ENCODE results near the gene C2orf78.
"Not testable (repeated sequence)": the region's sequence is repeated elsewhere in the genome, so short reads cannot be mapped to it uniquely, and the experiment has no call there.

The C2orf78 gene

GRCh38 chr2:73783883-73784282 lies at the start of gene C2orf78:
TSS of gene C2orf78 (plus strand) at chr2:73784183. CDS start at chr2:73784310, 127 bp downstream.
- DNase-seq (ENCODE audit: low read depth, low spot score) = not testable (repeated sequence)

GRCh38 chr2:73736378-73736777 lies 47.6 kb upstream of the C2orf78 start:
- no peak for DNase-seq (ENCODE audit: low read depth, low spot score)

GRCh38 chr2:73736855-73737779 lies 46.9 kb upstream of the C2orf78 start, which contains the start of gene TPRKB:
TSS of gene TPRKB (minus strand) at chr2:73737345. CDS start at chr2:73734569, 2,776 bp downstream.
- DNase-seq (ENCODE audit: low read depth, low spot score) = peak; percentile 98

- no peak for DNase-seq (ENCODE audit: low read depth, low spot score)
Measured at GRCh38 chr2:73739101-73739500, 44.9 kb upstream of the C2orf78 start.

GRCh38 chr2:73740767-73741166 lies 43.2 kb upstream of the C2orf78 start:
- no peak for DNase-seq (ENCODE audit: low read depth, low spot score)

- no peak for DNase-seq (ENCODE audit: low read depth, low spot score)
Measured at GRCh38 chr2:73746015-73746876, 37.7 kb upstream of the C2orf78 start.

- no peak for DNase-seq (ENCODE audit: low read depth, low spot score)
Measured at GRCh38 chr2:73746877-73747208, 37.1 kb upstream of the C2orf78 start.

GRCh38 chr2:73749314-73749713 lies 34.7 kb upstream of the C2orf78 start:
- no peak for DNase-seq (ENCODE audit: low read depth, low spot score)

GRCh38 chr2:73754332-73754731 lies 29.7 kb upstream of the C2orf78 start:
- DNase-seq (ENCODE audit: low read depth, low spot score) = not testable (repeated sequence)

- peak; percentile 76 for DNase-seq (ENCODE audit: low read depth, low spot score)
Measured at GRCh38 chr2:73759285-73759764, 24.7 kb upstream of the C2orf78 start.

- no peak for DNase-seq (ENCODE audit: low read depth, low spot score)
Measured at GRCh38 chr2:73759904-73760303, 24.1 kb upstream of the C2orf78 start.

- DNase-seq (ENCODE audit: low read depth, low spot score) = peak; percentile 53
Measured at GRCh38 chr2:73762571-73762970, 21.4 kb upstream of the C2orf78 start.

- no peak for DNase-seq (ENCODE audit: low read depth, low spot score)
Measured at GRCh38 chr2:73764945-73765344, 19.0 kb upstream of the C2orf78 start.

GRCh38 chr2:73766349-73766748 lies 17.6 kb upstream of the C2orf78 start:
- no peak for DNase-seq (ENCODE audit: low read depth, low spot score)

GRCh38 chr2:73766994-73767393 lies 17.0 kb upstream of the C2orf78 start:
- no peak for DNase-seq (ENCODE audit: low read depth, low spot score)

- no peak for DNase-seq (ENCODE audit: low read depth, low spot score)
Measured at GRCh38 chr2:73770725-73771124, 13.3 kb upstream of the C2orf78 start.

GRCh38 chr2:73772819-73773218 lies 11.2 kb upstream of the C2orf78 start:
- no peak for DNase-seq (ENCODE audit: low read depth, low spot score)

GRCh38 chr2:73776381-73776780 lies 7.6 kb upstream of the C2orf78 start:
- no peak for DNase-seq (ENCODE audit: low read depth, low spot score)

GRCh38 chr2:73776869-73777519 lies 7.0 kb upstream of the C2orf78 start:
- DNase-seq (ENCODE audit: low read depth, low spot score) = peak; percentile 23

GRCh38 chr2:73778867-73779466 lies 5.0 kb upstream of the C2orf78 start:
- DNase-seq (ENCODE audit: low read depth, low spot score) = not testable (repeated sequence)
